SK-N-SH (cell line): ENCODE results near the gene DNAH3. TPM values are rescaled to one million over a fixed set of nuclear protein-coding genes. Genes with fewer than 3 reads are reported as not detected.

Source experiments
- CTCF ChIA-PET: fragments of 300-600, 350-600 bp; formaldehyde crosslinking; extraction: SDS; loops from one replicate; lab custom pipeline; 2021; lab: Yijun Ruan, JAX
- POLR2A ChIA-PET: fragments of 350-600 bp; sonication (Branson Sonifier 250); formaldehyde crosslinking; extraction: SDS; loops from one replicate; lab custom pipeline; 2020; ENCODE audit warnings: antibody characterized with exemption, inconsistent platforms; lab: Yijun Ruan, JAX
- DNase-seq: peaks from one replicate; pipeline ENCODE4 v3.0.0; 2012
- H2AFZ ChIP-seq: fragments of 200-600 bp; sonication (generic); 2 replicates; pipeline ENCODE4 v1.8.1; 2016; ENCODE audit warnings: antibody characterized with exemption, mild to moderate bottlenecking, low read depth
- H3F3A ChIP-seq: fragments of 200-600 bp; sonication (generic); replicated peaks from 2 replicates; pipeline ENCODE3; 2016; ENCODE audit warnings: antibody characterized with exemption, mild to moderate bottlenecking; ENCODE audit not compliant: insufficient read depth
- H3K27ac ChIP-seq, 2 experiments: fragments of 200-500 bp in 1 of 2; fragments of 200-600 bp in 1 of 2; sonication (Bioruptor generic) in 1 of 2; sonication (generic), shearing (Covaris generic) in 1 of 2; 2 replicates each; pipeline versions ENCODE4 v1.5.1 to v1.6.1; 2014 to 2016; ENCODE audit warnings: low read depth in 2 of 2, inconsistent platforms in 1 of 2, low read length in 1 of 2, mild to moderate bottlenecking in 1 of 2, mixed read lengths in 1 of 2
- H3K27me3 ChIP-seq: fragments of 200-600 bp; sonication (generic), shearing (Covaris generic); 2 replicates; pipeline ENCODE4 v1.6.1; 2016; ENCODE audit warnings: mixed run types; ENCODE audit not compliant: insufficient read depth
- H3K36me3 ChIP-seq, 2 experiments: fragments of 200-500 bp in 1 of 2; fragments of 200-600 bp in 1 of 2; sonication (Bioruptor generic) in 1 of 2; sonication (generic) in 1 of 2; replicated peaks in 1 of 2; 2 replicates each; pipeline versions ENCODE3 to v1.5.1; 2014 to 2016; ENCODE audit warnings: low read length in 1 of 2, mild to moderate bottlenecking in 1 of 2; ENCODE audit not compliant: insufficient read depth in 2 of 2, control insufficient read depth in 1 of 2
- H3K4me1 ChIP-seq, 2 experiments: fragments of 200-500 bp in 1 of 2; fragments of 200-600 bp in 1 of 2; sonication (Bioruptor generic) in 1 of 2; sonication (generic), shearing (Covaris generic) in 1 of 2; 2 replicates each; pipeline versions ENCODE4 v1.5.1 to v1.6.1; 2014 to 2016; ENCODE audit warnings: low read depth in 1 of 2, low read length in 1 of 2, mixed run types in 1 of 2; ENCODE audit not compliant: insufficient read depth in 2 of 2, control insufficient read depth in 1 of 2
- H3K4me2 ChIP-seq: fragments of 200-600 bp; sonication (generic), shearing (Covaris generic); 2 replicates; pipeline ENCODE4 v1.6.1; 2017; ENCODE audit warnings: mixed run types
- H3K4me3 ChIP-seq, 2 experiments: fragments of 200-500 bp in 1 of 2; fragments of 200-600 bp in 1 of 2; sonication (Bioruptor generic) in 1 of 2; sonication (generic), shearing (Covaris generic) in 1 of 2; 2 replicates each; pipeline versions ENCODE4 v1.5.1 to v1.8.1; 2014 to 2016; ENCODE audit warnings: low read depth in 2 of 2, inconsistent platforms in 1 of 2, low read length in 1 of 2, mild to moderate bottlenecking in 1 of 2, mixed read lengths in 1 of 2, moderate library complexity in 1 of 2
- H3K79me2 ChIP-seq: fragments of 200-600 bp; sonication (generic); 2 replicates; pipeline ENCODE4 v1.8.1; 2017; ENCODE audit warnings: mild to moderate bottlenecking; ENCODE audit not compliant: insufficient read depth
- H3K9ac ChIP-seq: fragments of 200-600 bp; sonication (generic); 2 replicates; pipeline ENCODE4 v1.6.1; 2017; ENCODE audit warnings: mixed run types
- H3K9me2 ChIP-seq: fragments of 200-600 bp; sonication (generic); 2 replicates; pipeline ENCODE4 v1.6.1; 2017; ENCODE audit warnings: mixed run types
- H3K9me3 ChIP-seq: fragments of 200-600 bp; sonication (generic); 2 replicates; pipeline ENCODE4 v1.6.1; 2017; ENCODE audit warnings: mixed run types, mild to moderate bottlenecking, moderate library complexity
- H4K20me1 ChIP-seq: fragments of 200-600 bp; sonication (generic); 2 replicates; pipeline ENCODE4 v1.6.1; 2017; ENCODE audit warnings: mild to moderate bottlenecking, mixed run types; ENCODE audit not compliant: insufficient read depth
- CHD2 ChIP-seq: fragments of 150-350 bp; IDR thresholded peaks from 2 replicates; pipeline ENCODE4 v1.6.1; 2018; ENCODE audit warnings: low read length; ENCODE audit not compliant: partially characterized antibody
- FOSL2 ChIP-seq: IDR thresholded peaks from 2 replicates; pipeline ENCODE4 v1.4.0; 2012; ENCODE audit warnings: low read depth, mild to moderate bottlenecking, moderate library complexity, borderline replicate concordance
- FOXJ3 ChIP-seq: sonication (generic); formaldehyde crosslinking; IDR thresholded peaks from 2 replicates; pipeline ENCODE4 v1.5.1; 2020; ENCODE audit warnings: mild to moderate bottlenecking, missing genetic modification reagents
- FOXM1 ChIP-seq: IDR thresholded peaks from 2 replicates; pipeline ENCODE4 v1.4.0; 2012; ENCODE audit warnings: low read depth, mild to moderate bottlenecking
- GABPA ChIP-seq: IDR thresholded peaks from 2 replicates; pipeline ENCODE4 v1.4.0; 2012; ENCODE audit warnings: low read depth, mild to moderate bottlenecking
- JUND ChIP-seq: IDR thresholded peaks from 2 replicates; pipeline ENCODE4 v1.4.0; 2012
- SIN3A ChIP-seq: IDR thresholded peaks from 2 replicates; pipeline ENCODE4 v1.6.1; 2012; ENCODE audit warnings: low read depth, mild to moderate bottlenecking, low read length, moderate library complexity, borderline replicate concordance
- SMC3 ChIP-seq: IDR thresholded peaks from 2 replicates; pipeline ENCODE4 v1.6.1; 2012; ENCODE audit warnings: low read depth, low read length, improper control_type of control experiment
- TCF12 ChIP-seq: IDR thresholded peaks from 2 replicates; pipeline ENCODE4 v1.4.0; 2012
- TEAD4 ChIP-seq: IDR thresholded peaks from 2 replicates; pipeline ENCODE4 v1.4.0; 2012; ENCODE audit warnings: mild to moderate bottlenecking, borderline replicate concordance; ENCODE audit not compliant: insufficient read depth
- YY1 ChIP-seq: IDR thresholded peaks from 2 replicates; pipeline ENCODE4 v1.4.0; 2012; ENCODE audit warnings: low read depth, mild to moderate bottlenecking
- ZBTB33 ChIP-seq: IDR thresholded peaks from 2 replicates; pipeline ENCODE4 v1.4.0; 2012; ENCODE audit warnings: low read depth, borderline replicate concordance
- WGBS: methylation state at CpG from one replicate; pipeline ENCODE4 v1.1.6; 2017; ENCODE audit warnings: low lambda C conversion rate; 5-methylcytosine and 5-hydroxymethylcytosine counted together
- polyA plus RNA-seq, 3 experiments: library from polyadenylated mRNA; depleted of rRNA; stranded (reverse); fragments of >200 nt; gene quantifications; 2 replicates each; pipeline ENCODE4 v1.2.3, GENCODE V29; 2012
- TF ChIP-seq, protein P1 (sequence below): IDR thresholded peaks from 2 replicates; pipeline ENCODE4 v1.4.0; 2012; ENCODE audit warnings: low read depth, borderline replicate concordance

DNAH3 gene
- polyA plus RNA-seq, 1 of the 3 experiments (the other 2 are of a cell fraction) = not detected

DNA sequence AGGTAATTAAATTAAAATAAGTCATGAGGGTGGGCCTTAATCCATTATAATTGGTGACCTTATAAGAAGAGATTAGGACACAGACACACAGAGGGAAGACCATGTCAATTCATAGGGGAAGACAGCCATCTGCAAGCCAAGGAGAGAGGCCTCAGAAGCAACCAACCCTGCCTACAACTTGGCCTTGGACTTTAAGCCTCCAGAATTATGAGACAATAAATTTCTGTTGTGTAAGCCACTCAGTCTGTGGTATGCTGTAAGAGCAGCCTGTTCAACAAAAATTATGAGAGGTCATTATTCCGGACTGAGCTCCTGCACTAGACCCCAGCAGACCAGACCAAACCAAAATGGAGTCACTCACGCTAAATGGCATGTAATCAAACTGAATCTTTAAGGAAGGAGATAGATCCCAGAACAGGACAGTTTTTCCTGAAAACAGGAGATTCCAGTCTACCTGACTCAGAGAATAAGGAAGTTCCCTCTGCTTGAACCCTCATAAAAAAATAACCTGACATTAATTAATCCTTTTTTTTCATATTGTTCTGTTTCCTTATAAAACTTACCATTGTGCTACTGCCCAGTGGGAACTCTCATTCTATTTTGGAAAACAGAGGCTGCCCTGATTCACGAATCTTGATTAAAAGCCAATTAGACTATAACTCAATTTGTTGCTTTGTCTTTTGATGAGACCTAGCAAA lies 74.3 kb downstream of the DNAH3 start:
- Histone ChIP-seq H3K79me2 (no peaks in the 10 kb centered on the region), H3K4me3 (no peak overlapping the region), H3K4me1 (no peaks in the 10 kb centered on the region), H3F3A (no peaks in the 10 kb centered on the region), H3K9ac (no peak overlapping the region), H3K36me3 (no peaks in the 10 kb centered on the region), H3K27me3 (no peaks in the 10 kb centered on the region), H3K4me2 (no peak overlapping the region), H3K9me2 (no peaks in the 10 kb centered on the region), H2AFZ (no peak overlapping the region), H3K9me3 (no peaks in the 10 kb centered on the region), H3K27ac (no peak overlapping the region), H4K20me1 (no peaks in the 10 kb centered on the region)
- ChIA-PET CTCF (no interaction called here), POLR2A (interaction anchor here (0.6 kb wide), 1 partner anchor 304 kb away, joined by 3 read pairs; no protein-coding TSS in a partner anchor)
- 43% methylated on average over 3 of the region's 3 CpGs for WGBS
- no peak for DNase-seq
- TF ChIP-seq SMC3 (no peak), ZBTB33 (no peak)
- TF ChIP-seq, protein P1, sequence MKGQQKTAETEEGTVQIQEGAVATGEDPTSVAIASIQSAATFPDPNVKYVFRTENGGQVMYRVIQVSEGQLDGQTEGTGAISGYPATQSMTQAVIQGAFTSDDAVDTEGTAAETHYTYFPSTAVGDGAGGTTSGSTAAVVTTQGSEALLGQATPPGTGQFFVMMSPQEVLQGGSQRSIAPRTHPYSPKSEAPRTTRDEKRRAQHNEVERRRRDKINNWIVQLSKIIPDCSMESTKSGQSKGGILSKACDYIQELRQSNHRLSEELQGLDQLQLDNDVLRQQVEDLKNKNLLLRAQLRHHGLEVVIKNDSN = no peak

GRCh38 chr16:21075252-21075651 lies 75.4 kb downstream of the DNAH3 start:
- WGBS = 66% methylated on average over 7 of the region's 7 CpGs
- no peak overlapping the region for H3K27ac ChIP-seq
- H3K4me3 ChIP-seq = no peak overlapping the region
- no peaks in the 10 kb centered on the region for H4K20me1 ChIP-seq
- H2AFZ ChIP-seq = no peak overlapping the region
- no peaks in the 10 kb centered on the region for H3K9me3 ChIP-seq
- H3K79me2 ChIP-seq = no peaks in the 10 kb centered on the region
- H3K27me3 ChIP-seq = no peaks in the 10 kb centered on the region
- H3F3A ChIP-seq = no peaks in the 10 kb centered on the region
- H3K4me1 ChIP-seq = no peaks in the 10 kb centered on the region
- no peaks in the 10 kb centered on the region for H3K9me2 ChIP-seq
- H3K9ac ChIP-seq = no peak overlapping the region
- ChIA-PET POLR2A (no interaction called here), CTCF (interaction anchor here (0.6 kb wide), 1 partner anchor 226 kb away, joined by 3 read pairs; no protein-coding TSS in a partner anchor)
- DNase-seq = no peak
- H3K36me3 ChIP-seq = no peaks in the 10 kb centered on the region
- no peak overlapping the region for H3K4me2 ChIP-seq
- TF ChIP-seq GABPA = no peak
- no peak for TF ChIP-seq FOXM1
- no peak for TF ChIP-seq SIN3A
- no peak for TF ChIP-seq JUND
- no peak for TF ChIP-seq YY1
- no peak for TF ChIP-seq FOXJ3 (CRISPR knock-in tag)
- TF ChIP-seq, protein P1 = no peak
- no peak for TF ChIP-seq ZBTB33
- no peak for TF ChIP-seq CHD2
- no peak for TF ChIP-seq FOSL2
- TF ChIP-seq TCF12 = no peak
- no peak for TF ChIP-seq TEAD4
